Activated CD4-positive, alpha-beta T cell treated with anti-CD3 and anti-CD28 coated beads for 4 hours (primary cell): ENCODE measurements around the gene ADRA2C.

Experiments used
- DNase-seq, 2 donors: peaks; one replicate each; pipeline ENCODE4 v3.0.0-alpha.2; 2020

The ADRA2C gene

DNA sequence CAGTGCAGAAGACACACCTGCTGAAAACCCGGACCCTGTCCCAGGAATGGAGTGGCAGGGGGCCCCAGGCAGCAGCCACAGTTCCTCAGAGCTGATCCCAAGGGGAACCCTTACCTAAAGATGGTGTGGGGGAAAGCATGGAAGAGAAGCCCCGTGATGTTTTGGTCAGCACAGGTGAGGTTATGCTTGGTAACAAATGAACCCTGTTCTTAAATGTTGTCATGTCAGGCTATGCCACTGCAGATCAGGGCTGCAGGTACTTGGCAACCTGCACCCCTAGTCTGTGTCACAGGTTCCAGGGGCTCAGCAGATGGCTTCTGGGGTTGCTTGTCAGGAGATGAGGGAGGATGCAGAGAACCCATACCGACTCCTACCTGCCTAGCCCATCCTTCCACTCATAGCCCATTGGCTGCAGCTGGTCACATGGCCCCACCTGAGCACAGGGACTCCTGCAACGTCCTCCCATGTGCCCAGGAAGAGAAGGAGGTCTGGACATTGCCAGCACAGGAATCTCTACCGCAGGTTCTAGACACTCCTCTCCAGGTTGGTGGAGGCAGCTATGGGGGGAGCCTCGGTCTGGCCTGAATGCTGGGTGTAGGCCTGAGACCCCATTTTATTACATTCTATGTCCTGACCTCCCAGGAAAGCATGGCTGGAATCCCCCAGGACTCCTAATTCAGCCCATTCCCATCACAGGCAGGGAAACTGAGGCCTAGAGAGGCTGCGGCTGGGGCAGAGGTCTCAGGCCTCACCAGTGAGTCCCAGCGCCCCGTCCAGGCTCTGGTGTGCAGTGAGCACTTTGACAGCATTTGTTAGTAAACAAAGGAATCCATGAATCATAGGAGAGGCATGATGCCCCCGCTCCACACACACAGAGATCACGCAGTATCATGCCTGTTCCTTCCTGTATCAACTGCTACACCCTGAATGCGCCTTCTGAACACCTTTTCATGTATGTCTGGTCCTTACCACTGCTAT lies 51.1 kb downstream of the ADRA2C start:
- no peak for DNase-seq
